Prostate gland (tissue), 2 donors: ENCODE results near the gene GPR137B. TPM values are rescaled to one million over a fixed set of nuclear protein-coding genes. Genes with fewer than 3 reads are reported as not detected.

Source experiments
- DNase-seq: peaks from one replicate; pipeline ENCODE4 v3.0.0-alpha.2; 2019; ENCODE audit warnings: low spot score
- H3K27ac ChIP-seq, 2 donors: fragments of 200-600 bp; sonication (generic); 2 replicates each; pipeline ENCODE4 v1.5.1; 2017 to 2019
- H3K27me3 ChIP-seq: fragments of 200-600 bp; sonication (generic); replicated peaks from 2 replicates; pipeline ENCODE4 v1.5.1; 2019; ENCODE audit not compliant: insufficient read depth
- H3K36me3 ChIP-seq, 2 donors: fragments of 200-600 bp; sonication (generic); 1 replicate in 1 of 2; 2 replicates in 1 of 2; pipeline versions ENCODE4 v1.5.1 to v1.8.1; 2017 to 2019
- H3K4me1 ChIP-seq: fragments of 200-600 bp; sonication (generic); replicated peaks from 2 replicates; pipeline ENCODE4 v1.5.1; 2019
- H3K4me3 ChIP-seq, 2 donors: fragments of 200-600 bp; sonication (generic); 2 replicates each; pipeline ENCODE4 v1.5.1; 2017 to 2019
- H3K9me3 ChIP-seq: fragments of 200-600 bp; sonication (generic); 2 replicates; pipeline ENCODE4 v1.5.1; 2017
- POLR2A ChIP-seq: fragments of 450-650 bp; IDR thresholded peaks from one replicate; pipeline ENCODE4 v1.6.1; 2016; ENCODE audit warnings: antibody characterized with exemption, mild to moderate bottlenecking
- POLR2AphosphoS5 ChIP-seq: sonication (generic); formaldehyde crosslinking; IDR thresholded peaks from one replicate; pipeline ENCODE4 v1.6.1; 2017; ENCODE audit warnings: antibody characterized with exemption
- WGBS: methylation state at CpG from one replicate; pipeline ENCODE4 v1.1.5; 2018; 5-methylcytosine and 5-hydroxymethylcytosine counted together
- intact Hi-C: fragments of 100-400 bp; cut with DNase I; formaldehyde crosslinking; loops from one replicate; pipeline ENCODE4 v1.14.2; 2022
- total RNA-seq, 2 donors: library from RNA; depleted of rRNA; stranded (reverse); fragments of >200 nt; gene quantifications; one replicate each; pipeline ENCODE4 v1.1.0, GENCODE V29; 2016
- TF ChIP-seq, protein P1 (sequence below), 4 experiments: fragments of 200-600 bp in 2 of 4; fragments of 450-650 bp in 2 of 4; sonication (generic) in 2 of 4; IDR thresholded peaks; 1 replicate in 3 of 4; 2 replicates in 1 of 4; pipeline ENCODE4 v1.5.1; 2016 to 2019; ENCODE audit warnings: antibody characterized with exemption in 4 of 4, mild to moderate bottlenecking in 2 of 4, moderate library complexity in 2 of 4

Gene GPR137B
- total RNA-seq, 2 donors from 2014 or later = 9.1 to 33.7 TPM

GRCh38 chr1:236164273-236164672 lies 21.9 kb downstream of the GPR137B start:
- WGBS = 85% methylated on average over 7 of the region's 7 CpGs
- no peak for DNase-seq
- no peak overlapping the region for H3K4me3 ChIP-seq
- no peaks in the 10 kb centered on the region for H3K27me3 ChIP-seq
- H3K4me1 ChIP-seq = no peaks in the 10 kb centered on the region
- intact Hi-C loops = no loop called here
- no peaks in the 10 kb centered on the region for H3K36me3 ChIP-seq
- TF ChIP-seq POLR2A (no peak), POLR2AphosphoS5 (no peak)
- TF ChIP-seq, protein P1, sequence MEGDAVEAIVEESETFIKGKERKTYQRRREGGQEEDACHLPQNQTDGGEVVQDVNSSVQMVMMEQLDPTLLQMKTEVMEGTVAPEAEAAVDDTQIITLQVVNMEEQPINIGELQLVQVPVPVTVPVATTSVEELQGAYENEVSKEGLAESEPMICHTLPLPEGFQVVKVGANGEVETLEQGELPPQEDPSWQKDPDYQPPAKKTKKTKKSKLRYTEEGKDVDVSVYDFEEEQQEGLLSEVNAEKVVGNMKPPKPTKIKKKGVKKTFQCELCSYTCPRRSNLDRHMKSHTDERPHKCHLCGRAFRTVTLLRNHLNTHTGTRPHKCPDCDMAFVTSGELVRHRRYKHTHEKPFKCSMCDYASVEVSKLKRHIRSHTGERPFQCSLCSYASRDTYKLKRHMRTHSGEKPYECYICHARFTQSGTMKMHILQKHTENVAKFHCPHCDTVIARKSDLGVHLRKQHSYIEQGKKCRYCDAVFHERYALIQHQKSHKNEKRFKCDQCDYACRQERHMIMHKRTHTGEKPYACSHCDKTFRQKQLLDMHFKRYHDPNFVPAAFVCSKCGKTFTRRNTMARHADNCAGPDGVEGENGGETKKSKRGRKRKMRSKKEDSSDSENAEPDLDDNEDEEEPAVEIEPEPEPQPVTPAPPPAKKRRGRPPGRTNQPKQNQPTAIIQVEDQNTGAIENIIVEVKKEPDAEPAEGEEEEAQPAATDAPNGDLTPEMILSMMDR (IDR thresholded peaks at IDR 0.05) = no peak
- no peaks in the 10 kb centered on the region for H3K9me3 ChIP-seq
- H3K27ac ChIP-seq = no peak overlapping the region

DNA sequence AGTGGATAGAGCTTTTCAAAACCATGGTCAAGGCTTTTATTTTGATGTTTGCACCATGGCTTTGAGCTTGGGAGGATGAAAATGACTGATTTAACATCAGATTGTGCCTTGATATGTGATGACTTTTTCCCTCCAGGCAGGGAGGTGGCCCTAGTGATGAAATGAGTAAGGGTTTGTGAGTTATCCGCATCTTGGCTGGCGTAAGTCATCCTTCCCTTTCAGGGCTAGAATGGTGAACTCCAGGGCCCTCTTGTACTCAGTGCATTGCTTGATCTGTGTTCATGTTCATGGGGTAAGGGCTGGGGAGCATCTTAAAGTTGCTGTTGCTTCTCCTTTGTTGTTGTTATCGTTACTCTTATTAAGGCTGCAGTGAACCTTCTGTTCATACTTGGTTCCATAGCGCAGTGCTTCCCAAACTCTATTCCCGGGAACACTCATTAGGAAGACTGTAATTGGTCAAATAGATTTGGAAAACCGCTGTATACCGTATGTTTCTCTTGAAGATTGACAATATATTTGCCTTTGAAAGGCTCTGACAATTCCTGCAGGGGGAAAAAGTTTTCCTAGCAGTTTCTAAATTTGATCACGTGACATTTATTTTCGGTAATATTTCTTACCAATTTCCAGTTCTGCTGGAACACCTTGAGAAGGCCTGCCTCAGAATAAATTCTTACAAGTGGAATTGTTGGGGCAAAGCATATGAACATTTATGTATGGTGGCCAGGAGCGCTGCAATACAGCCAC lies 23.1 kb downstream of the GPR137B start:
- intact Hi-C loops = no loop called here
- Histone ChIP-seq H3K27me3 (no peaks in the 10 kb centered on the region), H3K9me3 (no peaks in the 10 kb centered on the region), H3K27ac (no peak overlapping the region), H3K36me3 (no peaks in the 10 kb centered on the region), H3K4me3 (no peak overlapping the region), H3K4me1 (no peaks in the 10 kb centered on the region)
- DNase-seq = no peak
- WGBS = 98% methylated on average over 10 of the region's 10 CpGs
- TF ChIP-seq, protein P1 (IDR thresholded peaks at IDR 0.05) = no peak
- TF ChIP-seq POLR2A (no peak), POLR2AphosphoS5 (no peak)

- intact Hi-C loops = no loop called here
Measured at GRCh38 chr1:236166041-236166440, 23.7 kb downstream of the GPR137B start.

DNA sequence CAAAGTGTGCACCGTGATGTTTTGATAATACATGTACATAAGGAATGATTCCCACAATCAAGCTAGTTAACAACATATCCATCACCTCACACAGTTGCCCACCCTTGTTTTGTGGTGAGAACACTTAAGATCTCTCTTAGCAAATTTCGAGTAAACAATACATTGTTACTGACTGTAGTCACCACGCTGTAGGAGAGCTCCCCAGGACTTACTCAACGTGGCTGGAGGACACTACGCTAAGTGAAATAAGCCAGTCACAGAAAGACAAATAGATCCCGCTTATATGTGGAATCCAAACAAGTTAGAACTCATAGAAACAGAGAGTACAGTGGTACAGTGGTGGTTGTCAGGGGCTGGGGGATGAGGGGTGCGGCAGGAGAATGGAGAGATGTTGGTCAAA lies 24.8 kb downstream of the GPR137B start:
- 91% methylated on average over 7 of the region's 7 CpGs for WGBS
- DNase-seq = no peak
- Histone ChIP-seq H3K27ac (no peak overlapping the region), H3K36me3 (no peaks in the 10 kb centered on the region), H3K4me3 (no peak overlapping the region), H3K4me1 (no peaks in the 10 kb centered on the region), H3K27me3 (no peaks in the 10 kb centered on the region), H3K9me3 (no peaks in the 10 kb centered on the region)
- TF ChIP-seq, protein P1 (IDR thresholded peaks at IDR 0.05) = no peak
- TF ChIP-seq POLR2AphosphoS5 = no peak
- no peak for TF ChIP-seq POLR2A
- intact Hi-C loops = no loop called here

More at GRCh38 chr1:236166041-236166440, 23.7 kb downstream of the GPR137B start:
- no peak overlapping the region for H3K27ac ChIP-seq
- no peak overlapping the region for H3K4me3 ChIP-seq
- TF ChIP-seq POLR2A (no peak), POLR2AphosphoS5 (no peak)
- TF ChIP-seq, protein P1 (IDR thresholded peaks at IDR 0.05) = no peak
- H3K9me3 ChIP-seq = no peaks in the 10 kb centered on the region
- 92% methylated on average over 6 of the region's 6 CpGs for WGBS
- no peak for DNase-seq
- H3K4me1 ChIP-seq = no peaks in the 10 kb centered on the region
- no peaks in the 10 kb centered on the region for H3K27me3 ChIP-seq
- H3K36me3 ChIP-seq = no peaks in the 10 kb centered on the region

DNA sequence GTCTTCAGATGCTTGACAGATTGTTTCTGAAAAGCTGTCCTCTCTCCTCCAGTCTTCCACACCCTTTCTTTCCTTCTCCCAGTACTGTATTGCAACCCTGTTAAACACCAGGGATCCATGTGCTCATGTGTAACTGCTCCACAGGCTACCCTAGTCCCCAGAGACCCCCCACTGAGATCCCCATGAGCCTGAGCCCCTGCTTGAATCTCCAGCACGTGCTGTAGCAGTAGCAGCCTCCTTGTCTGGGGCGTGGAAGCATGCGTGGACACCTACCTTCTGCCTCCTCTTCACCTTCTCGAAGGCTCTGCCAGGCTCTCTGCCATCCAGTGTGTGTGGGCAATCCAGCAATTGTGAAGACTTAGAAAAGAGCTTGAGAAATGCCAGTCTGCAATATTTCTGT lies 25.2 kb downstream of the GPR137B start:
- H3K27ac ChIP-seq = no peak overlapping the region
- H3K27me3 ChIP-seq = no peaks in the 10 kb centered on the region
- 94% methylated on average over 4 of the region's 4 CpGs for WGBS
- no peak for DNase-seq
- intact Hi-C loops = no loop called here
- H3K9me3 ChIP-seq = no peaks in the 10 kb centered on the region
- no peaks in the 10 kb centered on the region for H3K36me3 ChIP-seq
- H3K4me3 ChIP-seq = no peak overlapping the region
- no peaks in the 10 kb centered on the region for H3K4me1 ChIP-seq
- TF ChIP-seq POLR2AphosphoS5 = no peak
- TF ChIP-seq POLR2A = no peak
- TF ChIP-seq, protein P1 (IDR thresholded peaks at IDR 0.05) = no peak
